Kidney tubule cell (primary cell): ENCODE results near the gene RAB17.
A peak's percentile ranks its signal among the peaks of the same experiment; 100 is the strongest.
"Not testable (repeated sequence)": the region's sequence is repeated elsewhere in the genome, so short reads cannot be mapped to it uniquely, and the experiment has no call there.

Experiments used
- DNase-seq: peaks from one replicate; pipeline ENCODE4 v3.0.0-alpha.2; 2018; ENCODE audit warnings: low spot score

RAB17 gene

GRCh38 chr2:237599465-237600110, 9.1 kb upstream of the RAB17 start:
- no peak for DNase-seq

GRCh38 chr2:237598468-237599208, 8.1 kb upstream of the RAB17 start:
- DNase-seq, result no peak

- no peak for DNase-seq
Observed at GRCh38 chr2:237597196-237598145, 6.9 kb upstream of the RAB17 start.

GRCh38 chr2:237596520-237597195, 6.1 kb upstream of the RAB17 start:
- no peak for DNase-seq

DNA sequence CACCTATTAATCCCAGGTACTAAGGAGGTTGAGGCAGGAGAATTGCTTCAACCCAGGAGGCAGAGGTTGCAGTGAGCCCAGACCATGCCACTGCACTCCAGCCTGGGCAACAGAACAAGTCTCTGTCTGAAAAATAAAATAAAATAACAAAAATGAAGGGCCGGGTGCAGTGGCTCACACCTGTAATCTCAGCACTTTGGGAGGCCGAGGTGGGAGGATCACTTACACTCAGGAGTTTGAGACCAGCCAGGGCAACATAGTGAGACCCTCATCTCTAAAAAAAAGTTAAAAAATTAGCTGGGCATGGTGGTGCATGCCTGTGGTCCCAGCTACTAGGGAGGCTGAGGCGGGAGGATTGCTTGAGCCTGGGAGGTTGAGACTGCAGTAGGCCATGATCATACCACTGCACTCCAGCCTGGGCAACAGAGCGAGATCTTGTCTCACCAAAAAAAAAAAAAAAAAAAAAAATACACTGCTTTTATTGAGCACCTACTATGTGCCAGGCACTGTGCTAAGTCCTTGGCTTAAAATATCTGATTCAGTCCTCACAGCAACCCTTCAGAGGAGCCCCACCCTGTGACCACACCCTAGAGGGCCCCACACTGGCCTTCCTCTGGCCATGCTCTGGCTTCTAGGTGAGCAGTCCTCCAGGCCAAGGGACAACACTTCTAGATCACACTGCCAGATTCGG, 5.4 kb upstream of the RAB17 start:
- DNase-seq, result not testable (repeated sequence)

- DNase-seq, result no peak
Observed at GRCh38 chr2:237594514-237594871, 4.0 kb upstream of the RAB17 start.

GRCh38 chr2:237593596-237594320, 3.2 kb upstream of the RAB17 start:
- no peak for DNase-seq

GRCh38 chr2:237593036-237593435, 2.5 kb upstream of the RAB17 start:
- DNase-seq, result no peak

GRCh38 chr2:237592425-237592980, 2.0 kb upstream of the RAB17 start:
- no peak for DNase-seq

DNA sequence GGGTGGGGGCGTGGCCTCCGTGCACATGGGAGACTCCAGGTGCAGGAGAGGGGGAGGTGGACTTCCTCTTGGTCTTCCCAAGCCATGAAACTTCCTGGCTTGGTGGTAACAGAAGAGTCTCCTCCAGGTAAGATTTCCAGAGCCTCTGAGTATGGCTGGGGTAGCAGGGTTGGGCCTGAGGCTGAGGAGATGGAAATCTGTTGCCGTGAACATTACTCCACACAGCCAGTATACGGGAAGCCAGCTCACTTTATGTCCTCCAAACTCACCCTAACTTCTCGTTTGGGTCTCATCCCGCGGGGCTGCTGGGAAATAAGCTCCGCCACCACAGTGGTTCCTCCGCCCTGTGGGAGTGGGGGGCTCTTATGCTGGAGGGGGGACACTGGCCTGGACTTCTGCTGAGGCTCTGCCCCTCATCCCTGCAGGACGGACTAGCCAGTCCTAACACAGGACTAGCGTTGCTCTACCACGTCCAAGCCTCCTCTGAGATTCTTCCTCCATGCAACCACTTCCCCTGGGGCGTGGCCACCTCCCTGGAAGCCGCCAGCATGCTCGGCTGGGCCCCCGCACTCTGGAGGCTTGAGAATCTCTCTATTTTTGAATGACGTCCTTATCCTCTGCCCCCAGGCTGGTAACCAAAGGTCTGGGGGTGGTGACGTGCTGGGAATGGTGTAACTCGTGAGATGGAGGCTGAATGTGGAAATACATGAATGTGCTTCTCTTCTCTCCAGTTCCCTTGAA, 777 bp upstream of the RAB17 start:
- peak; percentile 23 for DNase-seq

DNA sequence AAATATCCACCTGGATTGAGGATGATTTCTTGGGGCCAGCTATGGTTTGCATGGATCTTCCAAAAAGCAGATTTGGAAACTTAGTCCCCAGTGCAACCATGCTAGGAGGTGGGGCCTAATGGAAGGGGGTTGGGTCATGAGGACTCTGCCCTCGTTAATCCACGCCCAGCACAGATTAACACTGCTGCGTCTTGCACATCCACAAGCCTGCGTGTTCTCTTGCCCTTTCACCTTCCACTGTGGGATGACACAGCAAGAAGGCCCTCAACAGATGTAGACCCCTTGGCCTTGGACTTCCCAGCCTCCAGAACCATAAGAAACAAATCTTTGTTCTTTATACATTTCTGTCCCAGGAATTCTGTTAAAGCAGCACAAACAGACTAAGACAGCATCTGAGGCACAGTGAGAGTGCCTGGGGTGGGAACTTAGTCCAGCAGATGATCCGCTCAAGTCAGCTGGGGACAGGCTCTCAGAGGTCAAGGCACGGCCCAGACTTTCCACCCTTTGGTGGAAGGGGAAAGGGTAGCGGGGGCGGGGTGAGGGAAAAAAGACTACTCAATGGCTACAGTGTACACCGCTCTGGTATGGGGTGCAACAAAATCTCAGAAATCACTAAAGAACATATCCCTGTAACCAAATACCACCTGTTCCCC, 2.4 kb downstream of the RAB17 start:
- no peak for DNase-seq

DNA sequence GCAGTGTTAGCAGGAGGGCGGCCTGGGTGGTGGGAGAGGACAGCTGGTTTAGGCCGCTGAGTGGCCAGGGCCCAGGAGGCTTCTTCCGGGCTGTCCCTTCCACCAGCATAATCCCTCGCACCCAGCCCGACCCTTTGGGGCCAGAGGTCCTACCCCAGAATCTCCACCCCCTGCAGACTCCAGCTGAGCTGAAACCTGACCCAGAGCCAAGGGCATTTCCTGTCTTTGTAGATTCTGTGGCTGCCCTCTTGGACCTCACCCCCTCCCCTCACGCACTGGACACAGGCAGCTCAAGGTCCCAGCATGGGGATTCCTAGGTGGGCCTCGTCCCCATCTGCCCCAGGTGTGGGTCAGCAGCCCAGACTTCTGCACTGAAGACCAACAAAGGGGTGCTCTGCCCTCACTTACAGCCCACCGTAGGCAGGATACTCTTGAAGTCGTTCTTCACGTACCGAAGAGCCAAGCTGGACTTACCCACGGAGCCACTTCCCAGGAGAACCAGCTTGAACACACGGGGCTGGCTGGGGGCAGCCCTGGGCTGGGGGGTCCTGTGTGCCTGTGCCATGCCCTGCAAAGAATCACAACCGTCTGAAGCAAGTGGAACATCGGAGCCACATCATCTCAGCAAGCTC, 4.8 kb downstream of the RAB17 start:
- DNase-seq, result no peak

- no peak for DNase-seq
Observed at GRCh38 chr2:237583385-237584295, 6.9 kb downstream of the RAB17 start.

GRCh38 chr2:237581751-237582746, 8.5 kb downstream of the RAB17 start:
- DNase-seq, result peak; percentile 72

DNA sequence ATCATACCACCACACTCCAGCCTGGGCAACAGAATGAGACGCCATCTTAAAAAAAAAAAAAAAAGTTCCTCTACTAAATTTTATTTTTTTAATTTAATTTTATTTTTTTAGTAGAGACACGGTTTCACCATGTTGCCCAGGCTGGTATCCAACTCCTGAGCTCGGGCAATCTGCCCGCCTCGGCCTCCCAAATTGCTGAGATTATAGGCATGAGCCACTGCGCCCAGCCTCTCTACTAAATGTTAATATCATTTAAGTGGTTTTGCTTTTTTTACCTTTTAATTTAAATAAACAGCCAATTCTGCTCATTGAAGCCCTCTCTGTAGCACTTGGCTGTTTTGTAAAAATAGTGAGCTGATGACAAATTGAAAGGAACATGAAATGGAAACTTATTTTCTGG, 9.2 kb downstream of the RAB17 start:
- DNase-seq, result no peak
